NCI-H748 (cell line): ENCODE measurements around the gene MATN4.
"Not testable (repeated sequence)": the region's sequence is repeated elsewhere in the genome, so short reads cannot be mapped to it uniquely, and the experiment has no call there.

Experiments
- DNase-seq: peaks from one replicate; lab custom pipeline; 2025; ENCODE audit not compliant: unreplicated experiment; lab: John Stamatoyannopoulos, UW

MATN4 gene

DNA sequence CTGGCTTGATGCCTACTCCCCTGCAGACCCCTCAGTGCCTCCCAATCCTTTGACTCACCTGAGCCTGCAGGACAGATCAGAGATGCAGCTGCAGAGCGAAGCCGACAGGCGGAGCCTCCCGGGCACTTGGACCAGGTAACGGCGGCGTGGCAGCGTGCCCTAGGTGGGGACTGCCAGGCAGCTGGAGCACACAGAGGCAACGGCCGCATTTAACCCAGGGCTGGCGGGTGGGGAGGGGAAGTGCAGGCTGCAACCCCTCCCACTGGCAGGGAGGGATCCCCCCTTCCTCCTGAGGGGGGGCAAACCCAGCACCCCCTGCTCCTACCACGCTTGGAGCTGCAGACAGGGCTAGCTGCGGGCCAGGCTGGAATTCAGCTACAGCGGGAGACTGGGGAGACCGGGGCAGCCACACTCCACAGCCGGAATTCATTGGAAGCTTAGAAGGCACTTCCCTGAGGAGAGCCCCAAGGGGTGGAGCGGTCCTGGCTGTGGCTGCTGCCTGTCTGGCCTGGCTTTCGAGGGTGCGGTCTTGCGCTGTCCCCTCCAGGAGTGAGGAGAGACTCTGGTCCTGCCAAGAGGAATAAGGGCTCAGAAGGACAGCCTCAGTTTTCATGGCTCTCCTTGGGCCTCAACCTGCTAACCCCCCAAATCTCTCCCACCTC lies at the start of gene MATN4:
Gene MATN4, minus strand, starts transcription at position 183 of the 662 bp plus-strand sequence. CDS start 2,717 bp downstream, outside the sequence.
- DNase-seq, result peak; percentile 5

GRCh38 chr20:45355209-45356084 lies 47.3 kb upstream of the MATN4 start:
- no peak for DNase-seq

DNA sequence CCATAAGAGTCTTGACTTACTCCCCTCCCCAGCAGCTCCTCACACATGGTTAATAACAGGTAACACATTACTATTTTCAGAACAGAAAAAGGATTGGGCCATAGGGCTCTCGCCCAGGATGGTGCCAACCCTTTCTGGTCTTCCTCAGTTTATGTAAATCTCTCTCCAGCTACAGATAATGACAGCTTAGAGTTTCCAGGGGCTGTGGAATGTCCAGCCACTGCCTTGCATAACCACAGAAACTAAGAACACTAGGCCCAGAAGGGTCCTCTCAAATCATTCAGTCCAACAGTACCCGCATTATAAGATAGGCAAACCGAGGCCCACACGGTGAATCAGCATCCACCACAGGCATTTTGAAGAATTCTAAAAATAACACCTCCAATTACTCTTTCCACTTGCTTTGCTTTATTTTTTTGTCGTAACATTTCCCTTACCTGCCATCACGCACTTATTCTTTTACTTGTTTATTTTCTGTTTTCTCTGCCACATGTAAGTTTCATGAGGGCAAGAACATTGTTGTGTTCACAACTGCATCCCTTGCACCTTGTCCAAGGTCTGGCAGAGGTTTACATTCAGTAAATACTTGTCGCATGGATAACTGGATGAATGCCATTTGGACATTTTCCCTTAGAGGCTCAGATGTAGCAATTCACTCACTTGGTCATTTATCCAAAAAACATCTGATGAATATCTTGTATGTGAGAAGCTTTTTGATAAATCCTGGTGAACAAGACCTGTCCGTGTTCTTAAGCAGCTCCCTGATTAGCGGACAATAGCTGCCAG lies 46.5 kb upstream of the MATN4 start:
- no peak for DNase-seq

GRCh38 chr20:45353746-45354145 lies 45.6 kb upstream of the MATN4 start:
- no peak for DNase-seq

GRCh38 chr20:45352729-45353128 lies 44.6 kb upstream of the MATN4 start:
- DNase-seq, result no peak

DNA sequence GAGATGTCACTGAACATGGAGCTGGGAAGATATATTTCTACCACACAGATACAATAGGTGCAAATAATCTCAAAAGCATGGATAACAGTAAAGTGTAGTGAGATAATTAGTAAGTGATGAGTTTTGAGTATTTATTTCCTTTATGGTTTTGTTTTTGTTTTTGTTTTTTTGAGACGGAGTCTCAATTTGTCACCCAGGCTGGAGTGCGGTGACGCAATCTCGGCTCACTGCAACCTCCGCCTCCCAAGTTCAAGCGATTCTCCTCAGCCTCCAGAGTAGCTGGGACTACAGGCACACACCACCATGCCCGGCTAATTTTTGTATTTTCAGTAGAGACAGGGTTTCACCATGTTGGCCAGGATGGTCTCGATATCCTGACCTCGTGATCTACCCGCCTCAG lies 42.7 kb upstream of the MATN4 start:
- not testable (repeated sequence) for DNase-seq

DNA sequence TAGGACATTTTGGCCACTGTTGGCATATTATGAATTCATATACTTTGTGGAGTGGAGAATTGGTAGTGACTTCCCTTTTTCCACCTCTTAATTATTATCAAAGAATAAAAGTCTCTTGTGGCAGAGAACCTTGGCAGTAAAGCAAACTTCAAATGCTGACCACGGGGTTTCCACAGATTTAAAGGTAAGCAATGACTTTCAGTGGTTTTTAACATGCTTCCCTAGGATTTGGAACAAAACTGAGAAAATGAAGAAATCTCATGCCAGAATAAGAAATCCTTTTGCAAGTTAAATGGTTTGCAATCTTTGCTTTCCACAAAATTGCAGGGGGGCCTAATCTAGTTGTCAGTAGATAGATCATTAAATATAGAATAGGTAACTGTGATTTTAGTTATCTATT lies 42.1 kb upstream of the MATN4 start:
- no peak for DNase-seq

DNA sequence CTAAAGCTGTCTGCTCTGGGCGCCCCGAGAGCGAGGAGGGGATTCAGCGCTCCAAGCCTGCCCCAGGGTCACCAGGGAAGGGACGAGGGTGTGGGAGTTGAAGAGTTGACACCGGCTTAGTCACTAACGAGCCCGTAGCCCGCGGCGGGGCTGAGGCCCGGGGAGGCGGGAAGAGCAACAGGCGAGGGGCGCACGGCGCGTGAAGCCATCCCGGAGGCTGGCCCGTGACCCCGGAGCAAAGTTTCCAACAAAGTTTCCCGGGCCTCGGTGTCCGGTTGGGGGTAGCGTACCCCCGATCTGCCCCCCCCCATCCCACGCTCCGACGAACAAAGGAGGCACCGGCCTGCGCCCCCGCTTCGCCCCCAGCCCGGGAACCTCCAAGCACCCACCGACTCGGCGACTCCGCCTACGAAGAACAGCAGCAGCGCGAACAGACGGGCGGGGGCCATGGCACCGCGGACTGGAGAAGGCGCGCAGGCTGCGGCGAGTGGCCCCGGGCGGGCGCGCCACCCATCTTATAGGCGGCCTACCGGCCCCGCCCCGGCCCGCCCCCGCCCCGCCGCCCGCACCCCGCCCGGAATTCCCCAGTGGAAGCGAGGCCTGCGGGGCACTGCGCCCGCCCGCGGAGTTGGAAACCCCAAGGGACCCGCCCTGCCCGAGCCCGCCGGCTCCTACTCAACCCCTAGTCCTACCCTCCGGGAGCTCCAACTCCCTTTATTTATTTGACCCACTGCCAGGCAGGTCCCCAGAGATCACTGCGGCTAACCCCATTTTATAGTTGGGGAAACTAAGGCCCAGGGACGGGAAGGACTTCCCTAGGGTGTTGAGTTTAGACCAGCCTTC lies 40.1 kb upstream of the MATN4 start, which contains the start of gene SDC4:
Gene SDC4, minus strand, starts transcription at position 489 of the 843 bp plus-strand sequence. Its CDS starts 40 bp downstream, at position 449.
- peak; percentile 59 for DNase-seq

GRCh38 chr20:45347297-45347935 lies 39.3 kb upstream of the MATN4 start:
- DNase-seq, result no peak

DNA sequence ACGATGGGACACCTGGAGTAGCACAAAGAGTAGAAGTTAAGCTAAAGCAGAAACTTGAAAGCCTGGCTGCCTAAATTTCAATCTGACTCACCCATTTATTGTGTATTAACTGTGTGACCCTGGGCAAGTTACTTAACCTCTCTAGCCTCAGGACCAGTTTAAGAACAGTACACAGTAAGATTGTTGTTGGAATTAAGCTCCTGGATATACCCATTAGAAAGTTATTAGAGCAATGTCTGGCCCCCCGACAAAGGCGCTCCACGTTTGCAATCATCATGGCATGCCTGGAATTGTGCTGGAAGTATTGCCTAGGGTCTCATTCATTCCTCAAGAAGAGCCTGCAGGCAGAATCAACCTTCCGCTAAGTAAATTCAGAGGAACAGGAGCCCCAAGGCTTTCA lies 38.8 kb upstream of the MATN4 start:
- no peak for DNase-seq

DNA sequence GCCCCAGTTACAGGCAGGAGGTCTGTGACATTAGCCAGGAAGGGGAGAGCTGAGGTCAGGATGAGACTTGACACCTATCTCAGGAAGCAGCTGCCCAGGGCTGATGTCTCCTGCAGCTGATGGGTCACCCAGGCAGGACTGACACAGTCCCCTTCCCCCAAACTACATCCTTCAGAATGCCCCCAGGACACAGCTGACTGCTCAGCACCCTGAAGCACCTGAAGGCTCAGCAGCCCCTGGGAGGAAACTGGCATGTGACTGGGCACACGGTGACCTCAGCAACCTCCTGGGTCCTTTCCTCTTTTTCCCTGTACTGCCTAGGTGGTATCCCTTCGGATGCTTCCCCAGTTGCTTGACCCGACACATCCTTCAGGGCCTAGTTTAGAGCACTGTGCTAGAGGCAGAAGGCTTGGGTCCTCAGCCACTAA lies 38.2 kb upstream of the MATN4 start:
- DNase-seq, result no peak

DNA sequence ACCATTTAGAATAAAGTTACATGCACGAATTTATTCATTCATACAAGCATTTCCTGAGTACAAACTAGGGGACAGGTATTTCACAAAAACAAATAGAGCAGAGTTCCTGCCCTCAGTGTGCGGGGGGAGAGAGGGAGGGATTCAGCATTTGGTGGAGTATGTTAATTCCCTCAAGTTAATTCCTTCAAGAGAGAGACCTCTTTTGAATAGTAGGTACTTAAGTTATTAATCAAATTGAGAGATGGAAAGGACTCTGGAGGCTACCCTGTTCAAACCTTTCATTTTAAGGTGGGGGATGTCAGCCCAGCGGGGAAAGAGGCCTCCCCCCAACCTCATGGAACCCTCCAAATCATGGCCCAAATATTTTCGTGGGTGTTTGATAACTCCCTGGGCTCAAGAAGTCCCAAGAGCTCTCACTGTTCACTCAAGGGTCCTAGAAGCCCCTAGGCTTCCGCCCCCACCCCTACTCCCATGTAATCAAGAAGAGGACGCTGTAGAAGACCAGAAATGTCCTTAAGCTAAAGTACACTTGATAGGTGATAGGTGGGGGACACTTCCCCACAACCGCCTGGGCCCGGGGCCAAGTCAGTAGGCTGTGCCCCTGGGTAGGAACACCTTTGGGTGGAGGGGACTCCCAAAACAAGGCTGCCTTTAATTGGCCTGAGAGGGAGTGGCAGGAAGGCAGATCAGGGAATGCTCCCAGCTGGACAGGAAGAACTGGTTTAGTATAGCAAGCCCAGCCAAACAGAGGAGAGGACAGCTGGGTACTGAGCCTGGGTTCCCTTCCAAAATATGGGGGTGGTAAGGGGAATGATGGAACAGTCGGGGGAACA lies 37.2 kb upstream of the MATN4 start:
- DNase-seq, result peak; percentile 74

GRCh38 chr20:45344168-45344860 lies 36.2 kb upstream of the MATN4 start:
- no peak for DNase-seq

GRCh38 chr20:45343532-45344167 lies 35.6 kb upstream of the MATN4 start:
- peak; percentile 95 for DNase-seq

DNA sequence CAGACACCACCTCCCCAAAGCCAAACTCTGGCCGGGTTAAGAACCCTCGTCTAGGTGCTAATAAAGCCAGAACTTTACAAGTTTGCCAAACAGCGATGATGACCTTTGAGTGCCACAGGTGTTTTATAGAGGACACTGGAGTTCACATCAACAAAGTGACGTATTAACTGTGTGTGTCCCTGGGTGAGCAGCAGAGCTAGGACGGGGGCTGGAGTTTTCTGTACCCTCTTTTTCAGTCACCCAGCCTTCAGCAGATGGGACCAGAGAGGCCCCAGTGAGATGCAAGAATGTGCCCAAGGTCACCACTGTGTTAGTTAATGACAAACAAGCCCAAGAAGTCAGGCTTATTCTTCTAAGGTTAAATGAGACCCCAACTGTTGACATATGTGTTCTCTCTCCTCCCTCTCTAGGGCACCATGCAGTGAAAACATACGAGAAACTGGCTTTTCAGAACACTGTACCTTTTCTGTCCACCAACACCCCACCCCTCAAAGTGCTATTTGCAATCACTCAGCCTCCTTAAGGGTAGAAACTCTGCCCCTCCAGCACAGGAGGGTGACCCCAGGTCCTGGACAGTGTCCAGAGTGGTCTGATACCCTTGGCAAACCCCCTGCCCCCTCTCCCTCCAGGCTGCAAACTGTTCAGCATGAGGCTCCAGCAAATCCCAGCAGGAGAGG lies 34.9 kb upstream of the MATN4 start:
- DNase-seq, result peak; percentile 49

DNA sequence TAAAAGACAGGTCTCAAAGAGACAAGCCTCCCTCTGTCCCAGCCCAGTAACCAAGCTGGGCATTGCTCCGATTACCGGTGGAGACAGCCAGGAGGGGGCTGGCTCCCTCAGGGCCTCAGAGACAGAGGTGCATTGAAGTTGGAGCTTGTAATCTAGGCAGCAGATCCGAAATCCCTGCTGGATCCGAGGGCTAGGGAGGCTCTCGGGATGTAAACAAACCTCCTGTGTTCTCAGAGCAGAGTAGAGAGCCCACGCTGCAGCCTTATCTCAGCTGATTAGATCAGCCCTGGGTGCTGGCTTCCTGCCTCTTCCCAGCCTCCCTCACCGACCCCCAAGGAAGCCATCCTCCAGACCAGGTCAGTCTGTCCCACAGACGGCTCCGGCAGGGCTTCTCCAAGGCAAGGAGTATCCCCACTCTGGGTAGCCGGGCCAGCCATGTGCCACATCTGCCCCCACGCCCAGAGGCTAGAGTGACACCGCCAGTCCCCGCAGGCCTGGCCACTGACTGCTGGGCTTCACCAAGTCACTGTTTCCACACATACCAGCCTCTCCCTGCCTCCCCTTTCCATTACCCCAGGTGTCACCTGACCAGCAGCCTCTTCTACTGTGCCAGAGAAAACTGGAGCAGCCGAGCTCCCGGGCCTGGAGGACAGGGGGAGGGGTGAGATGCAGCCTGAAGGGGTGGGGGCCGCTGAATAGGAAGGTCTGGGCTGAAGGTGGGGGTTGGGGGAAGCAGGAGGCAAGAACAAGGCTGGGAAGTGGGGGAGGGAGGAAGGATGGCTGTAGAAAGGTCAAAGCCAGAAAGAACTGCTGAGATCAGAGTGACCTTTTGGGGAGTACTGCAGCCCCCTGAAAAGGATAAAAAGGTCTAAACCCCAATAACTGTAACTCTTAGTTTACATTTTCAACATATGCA lies 34.1 kb upstream of the MATN4 start:
- peak; percentile 41 for DNase-seq
